Measurements from ENCODE around the gene FBF1. TPM values are rescaled to one million over a fixed set of nuclear protein-coding genes. Genes with fewer than 3 reads are reported as not detected.

The FBF1 gene
- total and polyA plus RNA-seq, 2 of the 8 experiments (the other 6 are each of a cell fraction or from before 2014, with no cell fraction given): 8.1 to 13.1 TPM

DNA sequence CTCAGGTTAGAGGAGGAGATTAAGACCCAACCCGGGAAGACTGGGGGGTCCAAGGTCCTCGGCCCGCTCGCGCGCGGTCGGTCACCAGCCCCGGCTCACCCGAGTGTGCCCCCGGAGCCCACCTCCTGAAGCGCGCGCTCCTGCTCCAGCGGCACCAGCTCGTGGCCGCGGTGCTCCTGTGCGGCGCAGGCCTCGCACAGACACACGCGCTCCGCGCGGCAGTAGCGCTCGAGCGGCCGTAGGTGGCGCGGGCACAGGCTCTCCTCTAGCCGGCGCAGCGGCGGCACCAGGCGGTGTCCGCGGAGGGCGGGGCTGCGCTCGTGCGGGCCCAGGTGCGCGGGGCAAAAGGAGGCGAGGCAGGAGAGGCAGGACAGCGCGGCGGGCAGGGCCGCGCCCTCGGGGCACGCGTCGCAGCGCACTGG, 63.1 kb downstream of the FBF1 start (continued):
- TF ChIP-seq, protein P1, sequence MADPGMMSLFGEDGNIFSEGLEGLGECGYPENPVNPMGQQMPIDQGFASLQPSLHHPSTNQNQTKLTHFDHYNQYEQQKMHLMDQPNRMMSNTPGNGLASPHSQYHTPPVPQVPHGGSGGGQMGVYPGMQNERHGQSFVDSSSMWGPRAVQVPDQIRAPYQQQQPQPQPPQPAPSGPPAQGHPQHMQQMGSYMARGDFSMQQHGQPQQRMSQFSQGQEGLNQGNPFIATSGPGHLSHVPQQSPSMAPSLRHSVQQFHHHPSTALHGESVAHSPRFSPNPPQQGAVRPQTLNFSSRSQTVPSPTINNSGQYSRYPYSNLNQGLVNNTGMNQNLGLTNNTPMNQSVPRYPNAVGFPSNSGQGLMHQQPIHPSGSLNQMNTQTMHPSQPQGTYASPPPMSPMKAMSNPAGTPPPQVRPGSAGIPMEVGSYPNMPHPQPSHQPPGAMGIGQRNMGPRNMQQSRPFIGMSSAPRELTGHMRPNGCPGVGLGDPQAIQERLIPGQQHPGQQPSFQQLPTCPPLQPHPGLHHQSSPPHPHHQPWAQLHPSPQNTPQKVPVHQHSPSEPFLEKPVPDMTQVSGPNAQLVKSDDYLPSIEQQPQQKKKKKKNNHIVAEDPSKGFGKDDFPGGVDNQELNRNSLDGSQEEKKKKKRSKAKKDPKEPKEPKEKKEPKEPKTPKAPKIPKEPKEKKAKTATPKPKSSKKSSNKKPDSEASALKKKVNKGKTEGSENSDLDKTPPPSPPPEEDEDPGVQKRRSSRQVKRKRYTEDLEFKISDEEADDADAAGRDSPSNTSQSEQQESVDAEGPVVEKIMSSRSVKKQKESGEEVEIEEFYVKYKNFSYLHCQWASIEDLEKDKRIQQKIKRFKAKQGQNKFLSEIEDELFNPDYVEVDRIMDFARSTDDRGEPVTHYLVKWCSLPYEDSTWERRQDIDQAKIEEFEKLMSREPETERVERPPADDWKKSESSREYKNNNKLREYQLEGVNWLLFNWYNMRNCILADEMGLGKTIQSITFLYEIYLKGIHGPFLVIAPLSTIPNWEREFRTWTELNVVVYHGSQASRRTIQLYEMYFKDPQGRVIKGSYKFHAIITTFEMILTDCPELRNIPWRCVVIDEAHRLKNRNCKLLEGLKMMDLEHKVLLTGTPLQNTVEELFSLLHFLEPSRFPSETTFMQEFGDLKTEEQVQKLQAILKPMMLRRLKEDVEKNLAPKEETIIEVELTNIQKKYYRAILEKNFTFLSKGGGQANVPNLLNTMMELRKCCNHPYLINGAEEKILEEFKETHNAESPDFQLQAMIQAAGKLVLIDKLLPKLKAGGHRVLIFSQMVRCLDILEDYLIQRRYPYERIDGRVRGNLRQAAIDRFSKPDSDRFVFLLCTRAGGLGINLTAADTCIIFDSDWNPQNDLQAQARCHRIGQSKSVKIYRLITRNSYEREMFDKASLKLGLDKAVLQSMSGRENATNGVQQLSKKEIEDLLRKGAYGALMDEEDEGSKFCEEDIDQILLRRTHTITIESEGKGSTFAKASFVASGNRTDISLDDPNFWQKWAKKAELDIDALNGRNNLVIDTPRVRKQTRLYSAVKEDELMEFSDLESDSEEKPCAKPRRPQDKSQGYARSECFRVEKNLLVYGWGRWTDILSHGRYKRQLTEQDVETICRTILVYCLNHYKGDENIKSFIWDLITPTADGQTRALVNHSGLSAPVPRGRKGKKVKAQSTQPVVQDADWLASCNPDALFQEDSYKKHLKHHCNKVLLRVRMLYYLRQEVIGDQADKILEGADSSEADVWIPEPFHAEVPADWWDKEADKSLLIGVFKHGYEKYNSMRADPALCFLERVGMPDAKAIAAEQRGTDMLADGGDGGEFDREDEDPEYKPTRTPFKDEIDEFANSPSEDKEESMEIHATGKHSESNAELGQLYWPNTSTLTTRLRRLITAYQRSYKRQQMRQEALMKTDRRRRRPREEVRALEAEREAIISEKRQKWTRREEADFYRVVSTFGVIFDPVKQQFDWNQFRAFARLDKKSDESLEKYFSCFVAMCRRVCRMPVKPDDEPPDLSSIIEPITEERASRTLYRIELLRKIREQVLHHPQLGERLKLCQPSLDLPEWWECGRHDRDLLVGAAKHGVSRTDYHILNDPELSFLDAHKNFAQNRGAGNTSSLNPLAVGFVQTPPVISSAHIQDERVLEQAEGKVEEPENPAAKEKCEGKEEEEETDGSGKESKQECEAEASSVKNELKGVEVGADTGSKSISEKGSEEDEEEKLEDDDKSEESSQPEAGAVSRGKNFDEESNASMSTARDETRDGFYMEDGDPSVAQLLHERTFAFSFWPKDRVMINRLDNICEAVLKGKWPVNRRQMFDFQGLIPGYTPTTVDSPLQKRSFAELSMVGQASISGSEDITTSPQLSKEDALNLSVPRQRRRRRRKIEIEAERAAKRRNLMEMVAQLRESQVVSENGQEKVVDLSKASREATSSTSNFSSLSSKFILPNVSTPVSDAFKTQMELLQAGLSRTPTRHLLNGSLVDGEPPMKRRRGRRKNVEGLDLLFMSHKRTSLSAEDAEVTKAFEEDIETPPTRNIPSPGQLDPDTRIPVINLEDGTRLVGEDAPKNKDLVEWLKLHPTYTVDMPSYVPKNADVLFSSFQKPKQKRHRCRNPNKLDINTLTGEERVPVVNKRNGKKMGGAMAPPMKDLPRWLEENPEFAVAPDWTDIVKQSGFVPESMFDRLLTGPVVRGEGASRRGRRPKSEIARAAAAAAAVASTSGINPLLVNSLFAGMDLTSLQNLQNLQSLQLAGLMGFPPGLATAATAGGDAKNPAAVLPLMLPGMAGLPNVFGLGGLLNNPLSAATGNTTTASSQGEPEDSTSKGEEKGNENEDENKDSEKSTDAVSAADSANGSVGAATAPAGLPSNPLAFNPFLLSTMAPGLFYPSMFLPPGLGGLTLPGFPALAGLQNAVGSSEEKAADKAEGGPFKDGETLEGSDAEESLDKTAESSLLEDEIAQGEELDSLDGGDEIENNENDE (IDR thresholded peaks at IDR 0.05; ENCODE audit: insufficient replicate concordance, low read length): no peak
- no peak for TF ChIP-seq HDAC2 (IDR thresholded peaks at IDR 0.05; ENCODE audit: borderline replicate concordance in 1 of 2, low read depth in 2 of 2, low read length in 2 of 2)
